ENCODE results near the gene AP1B1.

DNA sequence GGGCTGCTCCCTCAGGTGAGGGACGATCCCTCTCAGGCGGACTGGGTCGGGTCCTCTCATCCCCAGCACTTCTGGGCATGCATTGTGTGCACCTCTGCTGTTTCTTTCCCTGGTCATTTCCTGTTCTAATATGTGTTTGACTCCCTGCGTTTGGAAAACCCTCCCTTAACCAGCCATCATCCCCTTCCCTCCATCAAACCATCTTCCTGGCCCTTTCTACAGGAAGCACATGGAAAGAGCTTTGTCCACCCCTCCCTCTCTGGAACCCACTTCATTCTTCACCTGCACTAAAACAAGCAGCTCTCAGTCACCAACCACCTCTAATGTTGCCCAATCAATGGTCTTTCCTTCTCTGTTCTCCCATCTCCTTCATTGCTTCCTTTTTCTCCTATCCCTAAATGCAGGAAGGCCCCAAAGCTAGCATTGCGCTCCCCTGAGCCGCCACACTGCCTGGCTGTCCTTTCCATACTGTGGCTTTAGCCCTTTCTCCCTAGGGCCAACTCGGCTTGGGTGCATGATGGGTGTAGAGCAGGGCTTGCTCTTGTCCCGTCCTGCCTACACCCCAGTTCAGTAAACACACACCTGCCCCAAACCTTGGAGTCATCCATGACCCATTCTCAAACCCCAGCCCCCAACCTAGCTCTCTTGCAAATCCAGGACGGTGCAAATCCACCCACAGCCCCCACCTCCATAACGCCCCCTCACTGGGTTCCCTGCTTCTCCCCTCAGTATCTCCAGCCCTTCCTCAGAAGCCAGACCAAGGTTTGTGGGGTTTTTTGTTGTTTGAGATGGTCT is 87.4 kb downstream of the AP1B1 start:
- TF ChIP-seq, protein P1, sequence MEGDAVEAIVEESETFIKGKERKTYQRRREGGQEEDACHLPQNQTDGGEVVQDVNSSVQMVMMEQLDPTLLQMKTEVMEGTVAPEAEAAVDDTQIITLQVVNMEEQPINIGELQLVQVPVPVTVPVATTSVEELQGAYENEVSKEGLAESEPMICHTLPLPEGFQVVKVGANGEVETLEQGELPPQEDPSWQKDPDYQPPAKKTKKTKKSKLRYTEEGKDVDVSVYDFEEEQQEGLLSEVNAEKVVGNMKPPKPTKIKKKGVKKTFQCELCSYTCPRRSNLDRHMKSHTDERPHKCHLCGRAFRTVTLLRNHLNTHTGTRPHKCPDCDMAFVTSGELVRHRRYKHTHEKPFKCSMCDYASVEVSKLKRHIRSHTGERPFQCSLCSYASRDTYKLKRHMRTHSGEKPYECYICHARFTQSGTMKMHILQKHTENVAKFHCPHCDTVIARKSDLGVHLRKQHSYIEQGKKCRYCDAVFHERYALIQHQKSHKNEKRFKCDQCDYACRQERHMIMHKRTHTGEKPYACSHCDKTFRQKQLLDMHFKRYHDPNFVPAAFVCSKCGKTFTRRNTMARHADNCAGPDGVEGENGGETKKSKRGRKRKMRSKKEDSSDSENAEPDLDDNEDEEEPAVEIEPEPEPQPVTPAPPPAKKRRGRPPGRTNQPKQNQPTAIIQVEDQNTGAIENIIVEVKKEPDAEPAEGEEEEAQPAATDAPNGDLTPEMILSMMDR (IDR thresholded peaks at IDR 0.05; ENCODE audit: poor library complexity, severe bottlenecking): no peak
- TF ChIP-seq EZH2 (IDR thresholded peaks at IDR 0.05; ENCODE audit: borderline replicate concordance, insufficient read depth, low read length, poor library complexity, severe bottlenecking): no peak
- no peak for TF ChIP-seq RAD21 (conservative IDR thresholded peaks at IDR 0.05)
- TF ChIP-seq TAF1 (IDR thresholded peaks at IDR 0.05; ENCODE audit: low read depth): no peak
